Measurements from ENCODE around the gene ALLC.

ALLC gene

GRCh38 chr2:3639653-3640052 is 18.3 kb upstream of the ALLC start:
- DNase-seq (ENCODE audit: low read depth), result no peak

GRCh38 chr2:3641181-3641580 is 16.8 kb upstream of the ALLC start:
- DNase-seq (ENCODE audit: low read depth), result no peak

DNA sequence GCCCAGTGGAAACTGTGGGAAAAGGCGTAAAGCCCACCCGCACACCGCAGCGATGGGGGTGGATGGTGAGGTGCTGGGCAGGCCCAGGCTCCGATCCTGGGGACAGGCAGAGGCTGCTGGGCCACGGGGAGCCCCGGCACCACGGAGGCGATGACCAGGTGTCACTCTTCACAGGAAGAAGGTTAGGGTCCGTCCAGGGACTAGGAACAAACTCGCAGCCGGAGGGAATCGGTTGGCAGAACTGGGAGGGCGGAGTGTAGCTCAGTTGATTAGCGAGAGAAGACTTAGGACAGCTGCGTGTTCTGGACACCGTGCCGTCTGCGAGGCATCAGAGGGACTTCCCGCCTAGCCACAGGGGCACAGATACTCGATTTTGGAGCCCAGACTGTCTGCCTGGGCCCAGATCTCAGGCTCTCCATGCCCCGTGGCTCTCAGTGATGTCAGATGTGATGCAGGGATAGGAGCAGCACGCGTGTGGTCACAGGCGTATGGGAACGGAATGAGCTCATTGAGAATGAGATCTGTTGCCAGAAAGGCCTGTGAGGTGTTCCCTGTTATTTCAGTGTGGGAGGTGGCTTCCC is 16.1 kb upstream of the ALLC start:
- no peak for DNase-seq (ENCODE audit: low read depth)

- no peak for DNase-seq (ENCODE audit: low read depth)
Observed at GRCh38 chr2:3642521-3643215, 15.3 kb upstream of the ALLC start.

GRCh38 chr2:3643371-3644245 is 14.4 kb upstream of the ALLC start:
- DNase-seq (ENCODE audit: low read depth), result no peak

DNA sequence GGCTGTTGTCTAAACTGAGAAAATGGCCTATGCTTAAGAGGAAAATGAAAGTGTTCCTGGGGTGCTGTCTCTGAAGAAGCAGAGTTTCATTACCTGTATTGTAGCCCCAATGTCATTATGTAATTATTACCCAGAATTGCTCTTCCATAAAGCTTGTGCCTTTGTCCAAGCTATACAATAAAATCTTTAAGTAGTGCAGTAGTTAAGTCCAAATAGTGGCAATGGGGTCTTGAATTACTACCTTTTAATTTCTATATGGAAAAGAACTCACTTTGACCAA is 13.8 kb upstream of the ALLC start:
- DNase-seq (ENCODE audit: low read depth), result no peak

GRCh38 chr2:3644891-3645605 is 13.0 kb upstream of the ALLC start:
- no peak for DNase-seq (ENCODE audit: low read depth)

DNA sequence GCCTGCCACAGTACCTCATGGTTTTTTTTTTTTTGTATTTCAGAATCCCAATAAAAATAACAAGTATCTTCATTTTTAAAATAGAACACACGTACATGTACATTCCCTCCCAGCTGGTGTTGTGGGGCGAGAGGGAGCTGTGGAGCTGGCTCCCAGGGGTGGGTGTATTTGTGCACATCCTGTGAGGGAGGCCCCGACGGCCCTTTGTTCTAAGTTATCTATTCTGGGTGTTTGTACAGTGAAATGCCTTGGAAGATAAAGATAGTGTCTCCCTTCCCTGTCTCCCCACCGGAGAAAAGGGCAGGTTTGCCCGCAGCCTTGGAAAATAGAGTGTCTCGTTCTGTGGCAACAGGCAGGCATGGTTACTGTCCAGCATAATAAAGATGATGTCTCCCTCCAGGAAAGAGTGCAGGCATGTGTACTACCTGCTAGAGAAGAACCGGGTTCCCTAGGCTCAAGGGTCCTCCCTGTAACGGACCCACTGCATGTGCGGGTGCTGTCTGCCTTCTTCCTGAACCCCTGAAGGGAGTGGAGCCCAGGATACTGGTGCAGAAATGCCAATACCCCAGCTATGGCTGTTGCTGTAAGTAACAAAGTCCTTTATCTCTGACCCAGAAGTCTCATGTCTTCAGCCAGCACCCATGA is 12.1 kb upstream of the ALLC start:
- DNase-seq (ENCODE audit: low read depth), result no peak

GRCh38 chr2:3646446-3646845 is 11.6 kb upstream of the ALLC start:
- no peak for DNase-seq (ENCODE audit: low read depth)

- no peak for DNase-seq (ENCODE audit: low read depth)
Observed at GRCh38 chr2:3647246-3647645, 10.8 kb upstream of the ALLC start.

DNA sequence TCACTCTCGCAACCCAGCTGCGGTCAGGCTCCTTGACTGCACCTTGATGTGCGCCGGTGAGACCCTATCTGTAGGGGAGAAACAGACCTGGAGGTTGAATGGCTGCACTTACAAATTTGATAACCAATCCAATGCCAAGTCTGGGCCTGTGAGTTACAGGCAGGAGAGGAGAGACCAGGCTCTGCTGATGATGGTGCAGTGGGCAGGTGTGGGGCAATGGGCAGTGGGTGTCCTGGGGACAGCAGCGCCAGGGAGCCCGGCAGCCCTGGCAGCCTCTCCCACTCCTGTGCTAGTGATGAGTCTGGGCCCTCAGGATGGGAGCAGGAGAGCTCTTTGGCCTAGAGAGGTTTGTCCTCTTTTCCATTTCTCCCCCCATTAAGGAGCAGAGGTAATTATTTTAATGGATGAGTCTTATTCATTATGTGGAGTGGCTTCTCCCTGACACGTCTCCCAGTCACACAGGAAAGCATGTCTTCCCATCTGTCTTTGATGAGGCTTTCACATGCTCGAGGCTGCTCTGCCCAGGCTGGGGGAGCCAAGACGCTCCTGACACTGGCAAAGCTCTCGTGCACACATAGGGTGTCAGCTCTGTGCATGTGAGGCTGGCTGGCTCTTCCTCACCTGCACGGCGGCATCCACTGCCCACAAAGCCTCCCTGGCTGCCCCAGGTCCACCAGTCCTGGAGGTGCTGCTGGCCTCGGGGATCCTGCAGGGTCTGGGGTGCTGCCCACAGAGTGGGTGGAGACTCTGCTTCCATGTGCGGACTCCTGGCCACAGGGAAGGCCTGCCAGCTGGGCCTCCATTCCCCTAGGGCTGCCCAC is 10.0 kb upstream of the ALLC start:
- DNase-seq (ENCODE audit: low read depth), result no peak

- DNase-seq (ENCODE audit: low read depth), result no peak
Observed at GRCh38 chr2:3648652-3649177, 9.3 kb upstream of the ALLC start.

GRCh38 chr2:3649581-3649980 is 8.4 kb upstream of the ALLC start:
- no peak for DNase-seq (ENCODE audit: low read depth)

GRCh38 chr2:3650140-3650920 is 7.7 kb upstream of the ALLC start:
- DNase-seq (ENCODE audit: low read depth), result no peak

GRCh38 chr2:3651691-3652648 is 6.0 kb upstream of the ALLC start:
- DNase-seq (ENCODE audit: low read depth), result peak; percentile 26

DNA sequence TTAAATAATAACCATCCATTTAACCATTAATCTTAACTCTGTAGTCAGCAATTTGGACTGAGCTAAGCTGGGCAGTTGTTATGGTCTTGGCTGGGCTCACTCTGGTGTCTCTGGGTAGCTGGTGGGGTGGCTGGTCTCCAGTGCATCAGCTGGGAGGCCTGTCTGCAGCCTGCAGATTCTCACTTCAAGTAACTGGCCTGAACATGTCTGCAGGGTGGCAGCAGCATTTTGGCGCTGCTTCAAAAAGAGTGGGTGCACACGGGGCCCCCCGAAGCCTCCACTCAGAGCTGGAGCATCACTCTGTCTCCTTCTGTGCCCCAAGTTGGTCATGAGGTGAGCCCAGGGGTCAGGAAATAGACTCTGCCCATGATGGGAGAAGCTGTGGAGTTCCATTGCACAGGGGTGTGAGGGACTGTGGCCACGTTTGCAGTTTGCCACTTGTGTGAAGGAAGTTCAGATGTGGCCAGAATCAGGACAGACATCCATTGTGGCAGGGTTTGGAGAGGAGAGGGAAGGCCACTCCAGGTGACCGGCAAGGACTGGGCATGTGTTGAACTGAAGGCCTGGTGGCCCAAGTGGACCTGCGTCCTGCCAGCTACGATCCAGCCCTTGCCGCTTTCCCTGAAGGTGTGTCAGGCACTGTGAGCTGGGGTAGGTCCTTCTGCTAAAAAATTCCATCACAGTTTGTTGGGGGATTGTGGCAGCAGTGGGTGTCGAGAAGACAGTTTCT is 4.9 kb upstream of the ALLC start:
- no peak for DNase-seq (ENCODE audit: low read depth)

- no peak for DNase-seq (ENCODE audit: low read depth)
Observed at GRCh38 chr2:3654011-3654410, 4.0 kb upstream of the ALLC start.

DNA sequence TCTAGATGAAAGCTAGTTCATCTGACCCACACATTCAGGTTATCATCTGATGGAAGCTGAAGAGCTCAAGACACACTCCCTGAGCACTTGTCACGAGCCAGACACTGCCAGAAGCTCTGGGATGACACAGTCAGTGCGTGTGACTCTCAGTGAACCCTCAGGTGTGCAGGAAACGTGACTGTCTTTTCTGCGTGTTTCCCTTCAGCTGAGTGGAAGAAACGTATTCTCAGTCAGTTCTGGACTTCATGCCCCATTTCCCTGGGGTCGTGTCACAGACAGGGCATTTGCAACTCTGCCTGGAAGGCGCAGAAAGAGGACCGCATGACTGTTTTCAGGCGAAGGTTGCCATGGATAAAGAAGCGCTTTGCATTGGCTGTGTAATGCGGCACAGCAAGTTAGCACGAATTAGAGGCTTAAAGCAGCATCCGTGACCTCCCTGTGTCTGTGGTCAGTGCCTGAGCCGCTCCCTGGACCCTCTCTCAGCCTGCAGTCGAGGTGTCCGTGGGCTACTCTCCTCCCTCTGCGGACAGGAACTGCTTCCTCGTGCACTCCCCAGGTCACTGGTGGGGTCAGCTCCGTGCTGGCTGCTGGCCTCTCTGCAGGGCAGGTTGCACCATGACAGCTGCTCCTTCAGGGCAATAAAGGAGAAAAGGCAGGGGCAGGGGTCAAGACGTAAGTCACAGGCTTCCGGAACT is 3.3 kb upstream of the ALLC start:
- no peak for DNase-seq (ENCODE audit: low read depth)
